Activated CD8-positive, alpha-beta memory T cell treated with anti-CD3 and anti-CD28 coated beads, Interleukin-2, amount 50 U/mL, for 48 hours (primary cell): ENCODE results near the gene HPCAL4.

Experiments
- DNase-seq: peaks from one replicate; pipeline ENCODE4 v3.0.0-alpha.2; 2020

The HPCAL4 gene

DNA sequence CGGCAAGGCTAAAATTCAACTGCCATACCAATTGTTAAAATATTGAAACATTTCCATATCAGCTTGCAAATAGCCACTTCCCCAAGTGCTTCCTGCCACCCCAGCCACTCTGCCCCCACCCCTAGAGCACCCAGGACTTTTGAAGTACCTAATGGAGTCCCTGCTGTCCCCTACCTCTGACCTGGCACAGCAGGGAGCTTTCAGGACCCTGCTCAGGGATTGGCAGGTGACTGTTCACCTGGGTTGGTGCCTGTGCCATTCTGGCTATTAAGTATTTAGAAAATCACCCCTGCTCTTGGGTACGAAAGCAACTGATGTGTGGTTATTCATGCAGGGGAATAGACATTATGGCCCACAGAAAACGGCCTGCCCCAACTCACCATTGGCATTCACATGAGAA, 9.1 kb upstream of the HPCAL4 start:
- DNase-seq, result peak; percentile 6

DNA sequence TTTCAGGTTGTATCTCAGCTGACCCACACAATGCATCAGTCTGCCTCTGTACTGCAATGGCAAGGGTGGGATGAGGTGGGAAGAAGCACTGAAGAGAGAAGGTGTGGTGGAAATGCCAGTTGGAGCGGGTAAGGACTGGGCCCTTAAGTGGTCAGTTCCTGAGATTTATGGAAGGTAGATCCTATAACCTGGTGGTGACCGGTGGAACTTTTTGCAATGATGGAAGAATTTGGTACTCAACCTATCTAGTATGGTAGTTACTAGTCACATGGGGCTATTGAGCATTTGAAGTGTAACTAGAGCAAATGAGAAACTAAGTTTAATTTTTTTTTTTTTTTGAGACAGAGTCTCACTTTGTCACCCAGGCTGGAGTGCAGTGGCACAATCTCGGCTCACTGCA, 8.2 kb upstream of the HPCAL4 start:
- DNase-seq, result no peak

DNA sequence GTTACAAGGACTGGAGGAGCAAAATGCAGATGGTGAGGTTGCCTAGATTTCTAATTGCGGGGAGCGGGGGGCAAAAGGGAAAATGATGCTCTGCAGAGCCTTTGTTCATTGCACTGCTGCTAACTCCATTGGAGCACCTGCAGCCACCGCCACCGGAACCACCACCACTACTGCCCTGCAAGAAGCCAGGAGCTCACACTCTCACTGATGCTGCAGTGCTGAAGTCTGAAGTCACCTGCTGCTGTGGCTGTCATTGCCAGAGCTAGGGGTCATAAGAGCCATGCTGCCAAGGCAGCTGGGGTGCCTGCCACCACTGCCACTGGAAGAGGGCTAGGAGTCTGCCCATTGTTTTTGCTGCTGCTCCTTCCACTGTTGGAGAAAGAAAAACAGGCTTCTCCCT, 7.3 kb upstream of the HPCAL4 start:
- DNase-seq, result peak; percentile 41

DNA sequence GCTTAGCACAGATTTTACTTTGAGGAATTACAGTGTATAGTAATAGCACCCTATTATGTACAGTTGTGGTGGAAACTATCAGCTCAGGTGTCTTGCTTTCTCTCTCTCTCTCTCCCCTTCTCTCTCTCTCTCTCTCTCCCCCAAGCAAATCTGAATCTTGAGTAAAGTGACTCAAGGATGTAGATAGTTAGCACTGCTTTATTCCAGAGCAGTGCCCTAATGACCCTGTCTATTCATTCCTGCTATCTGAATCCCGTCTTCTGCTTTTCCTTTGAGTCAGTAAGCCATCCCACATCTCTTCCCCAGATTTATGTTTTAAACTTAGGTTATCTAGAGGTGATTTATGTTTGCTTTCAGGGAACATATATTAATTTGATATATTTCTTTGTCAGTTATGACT, 5.2 kb upstream of the HPCAL4 start:
- DNase-seq, result no peak

DNA sequence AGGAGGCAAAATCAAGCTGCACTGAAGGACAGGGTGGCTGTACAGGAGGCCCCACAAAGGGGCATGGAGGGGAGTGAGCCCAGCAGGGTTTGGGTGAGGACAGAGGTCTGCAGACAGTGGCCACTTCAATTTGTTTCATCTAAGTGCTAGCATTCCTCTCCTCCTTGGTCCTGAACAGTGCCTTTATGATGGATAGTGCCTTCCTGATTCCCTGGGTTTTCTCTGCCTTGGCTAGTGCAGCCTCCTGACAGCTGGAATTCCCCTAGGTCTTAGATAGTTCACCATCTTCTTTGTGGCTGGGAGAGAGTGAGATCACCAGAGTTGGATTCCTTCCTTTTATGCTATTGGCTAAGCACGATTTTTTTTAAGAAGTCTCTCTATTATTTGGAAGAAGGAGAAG, 3.8 kb upstream of the HPCAL4 start:
- no peak for DNase-seq

DNA sequence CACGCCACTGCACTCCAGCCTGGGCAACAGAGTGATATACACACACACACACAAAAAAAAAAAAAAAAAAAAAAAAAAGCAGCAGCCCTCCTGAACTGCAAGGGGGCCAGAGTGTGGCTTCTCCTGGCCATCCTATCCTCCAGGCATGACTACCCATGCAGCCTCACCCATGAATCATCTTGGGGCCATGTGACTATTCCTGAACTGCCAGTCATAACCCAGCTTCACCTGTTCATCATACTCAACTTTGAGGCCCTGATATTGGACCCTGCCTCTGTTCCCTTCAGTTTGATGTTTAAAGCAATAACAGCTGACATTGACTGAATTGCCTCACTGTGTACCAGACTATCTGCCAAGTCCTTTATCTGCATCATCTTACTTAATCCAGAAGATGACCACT, 2.8 kb upstream of the HPCAL4 start:
- DNase-seq, result no peak

DNA sequence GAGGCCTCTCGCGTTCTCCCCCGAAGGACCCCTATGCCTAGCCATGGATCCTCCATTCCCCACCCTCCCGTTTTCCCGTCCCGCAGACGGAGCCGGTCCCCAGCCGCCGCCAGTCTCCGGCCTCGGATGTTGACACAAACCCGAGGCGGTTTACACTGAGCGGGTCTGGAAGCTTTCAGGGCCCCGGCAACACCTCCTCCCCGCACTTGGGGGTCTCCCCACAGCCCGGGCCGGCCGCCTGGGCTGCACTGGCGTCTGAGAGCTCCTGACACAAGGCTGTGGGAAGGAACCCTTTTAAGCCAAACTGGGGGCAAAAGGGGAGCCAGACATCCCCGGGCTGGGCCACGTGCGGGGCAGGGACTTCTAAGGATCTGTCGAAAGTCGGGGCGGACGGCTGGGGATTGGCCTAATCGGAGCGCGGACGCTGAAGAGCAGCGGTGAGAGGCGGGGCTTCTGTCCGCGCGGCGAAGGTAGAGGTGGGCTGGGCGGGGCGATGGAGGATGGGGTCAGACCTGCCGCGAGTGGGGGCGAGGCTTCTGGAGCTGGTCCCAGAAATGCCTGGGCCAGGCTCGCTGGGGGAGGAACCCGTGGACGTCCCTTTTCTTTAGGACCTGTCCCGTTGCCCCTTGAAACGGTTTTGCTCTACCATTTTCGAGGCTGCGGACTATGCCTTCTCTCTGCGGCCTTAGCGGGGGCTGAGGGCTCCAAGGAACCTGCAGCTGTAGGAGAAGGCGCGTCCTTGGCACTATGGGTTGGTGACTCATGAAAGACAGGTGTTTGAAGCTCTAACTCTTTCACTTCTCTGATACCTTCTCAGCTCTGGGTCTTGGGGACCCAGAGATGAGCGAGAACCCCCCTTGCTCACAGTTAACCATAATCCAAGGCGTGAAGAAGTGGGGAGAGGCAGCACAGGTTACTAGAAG, 1.2 kb upstream of the HPCAL4 start:
- DNase-seq, result peak; percentile 63

DNA sequence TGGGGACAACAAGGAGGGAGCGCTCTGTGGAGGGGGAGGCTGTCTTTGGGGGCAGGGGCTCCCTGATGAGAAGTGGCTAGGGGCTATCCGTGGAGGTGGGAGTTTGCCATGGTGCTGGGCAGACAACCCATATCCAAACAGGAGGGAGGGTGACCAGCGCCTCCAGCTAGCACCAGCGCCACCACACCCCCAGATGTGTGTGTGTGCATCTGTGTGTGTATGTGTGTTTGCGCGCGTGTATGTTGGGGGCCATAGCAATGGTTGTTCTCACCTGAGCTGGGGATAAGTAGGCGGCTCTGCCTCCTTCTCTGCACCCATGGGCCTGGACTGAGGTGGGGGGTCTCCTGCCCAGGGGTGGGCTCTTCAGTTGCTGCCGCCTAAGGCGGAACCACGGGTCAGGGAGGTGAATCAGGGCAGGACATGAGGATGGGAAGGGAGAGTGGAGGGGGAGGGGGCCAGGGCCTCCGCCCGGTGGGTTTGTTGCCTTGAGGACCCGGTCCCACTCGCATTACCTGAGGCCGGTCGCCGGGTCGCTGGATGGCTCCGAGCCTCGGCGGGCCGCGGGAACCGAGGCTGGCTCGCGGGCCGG, 345 bp downstream of the HPCAL4 start:
- DNase-seq, result no peak

DNA sequence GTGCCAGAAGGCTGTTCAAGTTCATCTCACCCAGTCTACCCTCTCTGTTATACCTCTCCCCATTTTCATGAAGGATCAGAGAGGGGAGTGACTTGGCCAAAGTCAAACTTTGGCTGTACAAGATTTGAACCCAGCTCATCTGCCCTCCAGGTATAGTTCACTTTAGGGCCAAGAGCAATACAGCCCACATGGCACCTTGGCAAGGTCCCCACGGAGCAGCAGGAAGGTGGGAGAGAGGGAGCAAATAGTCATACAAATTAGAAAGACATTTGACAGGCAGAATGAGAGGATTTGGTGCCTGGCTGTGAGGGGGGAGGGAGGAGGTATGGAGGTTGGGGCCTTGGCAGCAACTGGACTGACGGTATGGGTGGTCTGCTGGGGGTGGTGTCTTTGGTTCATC, 1.0 kb downstream of the HPCAL4 start:
- no peak for DNase-seq

DNA sequence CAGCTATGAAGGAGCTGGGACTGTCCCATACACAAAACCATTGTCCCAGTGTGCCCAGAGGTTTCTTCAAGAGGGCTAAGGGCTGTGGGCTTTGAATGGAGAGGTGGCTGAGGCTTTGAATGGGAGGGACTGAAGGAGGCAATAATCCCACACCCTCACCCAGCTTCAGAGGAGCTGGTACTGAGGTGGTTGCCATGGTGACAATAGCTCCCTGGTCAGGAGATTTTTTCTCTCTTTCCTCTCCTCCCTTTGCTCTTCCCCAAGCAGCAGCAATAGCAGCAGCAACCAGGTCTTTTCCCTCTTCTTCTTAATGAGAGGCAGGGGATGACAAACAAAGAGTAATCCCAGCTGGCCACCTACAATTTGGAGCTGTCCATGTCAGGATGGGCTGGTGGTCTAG, 1.6 kb downstream of the HPCAL4 start:
- DNase-seq, result no peak

DNA sequence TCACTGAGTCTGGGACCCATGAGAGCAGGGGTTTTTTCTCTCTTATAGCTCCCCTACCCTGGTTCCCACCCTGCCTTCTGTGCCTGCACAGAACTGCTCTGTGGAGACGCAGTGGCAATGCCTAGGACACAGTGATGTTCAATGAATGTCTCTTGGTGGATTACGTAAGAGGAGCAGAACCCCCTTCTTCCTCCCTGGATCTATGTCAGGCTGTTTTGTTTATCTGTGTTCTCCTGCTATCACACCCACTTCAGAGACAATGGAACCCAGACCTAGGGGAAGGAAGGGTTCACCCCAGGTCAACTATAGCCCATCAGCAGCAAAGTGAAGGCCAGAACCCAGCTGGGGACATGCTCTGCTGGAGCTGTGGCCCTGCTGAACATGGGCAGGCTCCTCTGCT, 2.0 kb downstream of the HPCAL4 start:
- no peak for DNase-seq

DNA sequence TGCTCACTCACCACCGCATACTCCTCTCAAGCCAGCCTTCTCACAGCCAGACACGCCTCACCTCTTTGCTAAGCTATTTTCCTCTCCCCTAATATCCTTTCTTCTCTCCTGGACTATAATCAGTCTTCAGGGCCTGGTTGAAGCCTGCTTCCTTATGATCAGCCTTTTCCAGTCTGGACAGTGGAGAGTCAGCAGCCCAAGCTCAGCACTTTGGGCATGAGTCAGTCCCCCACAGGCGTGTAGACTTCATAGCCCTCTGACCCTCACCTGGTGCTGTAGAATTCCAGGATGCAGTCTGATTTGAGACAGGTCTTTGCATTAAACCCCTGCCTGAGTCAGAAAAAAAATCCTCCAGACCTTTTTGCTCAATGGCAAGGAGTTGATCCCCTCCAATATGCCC, 2.5 kb downstream of the HPCAL4 start:
- no peak for DNase-seq

DNA sequence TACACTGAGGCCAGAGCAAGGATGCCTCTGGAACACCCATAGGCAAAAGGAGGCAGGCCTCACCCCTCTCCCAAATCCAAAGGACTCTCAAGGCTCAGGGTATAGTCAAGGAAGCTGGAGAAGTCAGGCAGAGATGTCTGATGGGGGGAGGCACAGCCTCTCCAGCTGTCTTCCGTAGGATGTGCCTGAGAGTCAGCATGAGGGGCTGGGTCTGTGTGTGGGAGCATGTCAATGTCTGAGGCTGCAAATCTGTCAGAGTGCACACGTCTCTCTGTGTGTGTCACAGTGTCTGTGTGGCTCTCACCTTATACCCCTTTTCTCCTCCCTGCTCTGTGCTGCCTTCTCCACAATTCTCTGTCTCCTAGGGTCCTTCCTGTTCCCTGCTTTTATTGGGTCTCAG, 4.0 kb downstream of the HPCAL4 start:
- no peak for DNase-seq

DNA sequence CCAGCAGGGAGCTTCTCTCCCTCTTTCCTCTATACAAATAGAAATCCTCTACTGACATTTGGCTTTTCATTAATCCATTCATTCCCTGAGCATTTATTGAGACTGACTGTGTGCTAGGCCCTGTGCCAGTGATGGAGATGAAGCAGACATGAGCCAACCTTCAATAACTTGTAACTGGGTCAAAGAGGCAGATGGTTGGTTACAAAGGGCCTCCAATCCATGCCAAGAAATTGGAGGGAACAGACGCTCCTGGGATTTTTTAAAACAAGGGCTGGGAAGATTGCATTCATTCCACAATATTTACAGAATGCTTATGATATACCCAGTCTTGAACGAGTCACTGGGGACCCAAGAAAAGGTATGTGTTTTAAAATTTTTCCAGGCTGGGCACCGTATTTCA, 6.2 kb downstream of the HPCAL4 start:
- no peak for DNase-seq

DNA sequence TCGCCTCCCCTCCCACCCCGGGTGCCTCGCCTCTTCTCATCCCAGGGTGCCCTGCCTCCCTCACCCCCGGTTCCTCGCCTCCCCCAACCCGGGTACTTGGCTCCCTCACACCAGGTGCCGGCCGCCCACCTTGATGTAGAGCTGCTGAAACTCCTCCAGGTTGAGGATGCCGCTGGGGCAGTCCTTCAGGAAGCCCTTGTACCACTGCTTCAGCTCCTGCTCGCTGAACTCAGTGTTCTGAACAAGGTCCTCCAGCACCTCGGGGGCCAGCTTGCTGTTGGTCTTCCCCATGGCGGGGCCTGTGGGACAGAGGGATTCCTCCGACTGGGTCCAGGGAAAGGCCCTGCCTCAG, 6.9 kb downstream of the HPCAL4 start:
- no peak for DNase-seq

DNA sequence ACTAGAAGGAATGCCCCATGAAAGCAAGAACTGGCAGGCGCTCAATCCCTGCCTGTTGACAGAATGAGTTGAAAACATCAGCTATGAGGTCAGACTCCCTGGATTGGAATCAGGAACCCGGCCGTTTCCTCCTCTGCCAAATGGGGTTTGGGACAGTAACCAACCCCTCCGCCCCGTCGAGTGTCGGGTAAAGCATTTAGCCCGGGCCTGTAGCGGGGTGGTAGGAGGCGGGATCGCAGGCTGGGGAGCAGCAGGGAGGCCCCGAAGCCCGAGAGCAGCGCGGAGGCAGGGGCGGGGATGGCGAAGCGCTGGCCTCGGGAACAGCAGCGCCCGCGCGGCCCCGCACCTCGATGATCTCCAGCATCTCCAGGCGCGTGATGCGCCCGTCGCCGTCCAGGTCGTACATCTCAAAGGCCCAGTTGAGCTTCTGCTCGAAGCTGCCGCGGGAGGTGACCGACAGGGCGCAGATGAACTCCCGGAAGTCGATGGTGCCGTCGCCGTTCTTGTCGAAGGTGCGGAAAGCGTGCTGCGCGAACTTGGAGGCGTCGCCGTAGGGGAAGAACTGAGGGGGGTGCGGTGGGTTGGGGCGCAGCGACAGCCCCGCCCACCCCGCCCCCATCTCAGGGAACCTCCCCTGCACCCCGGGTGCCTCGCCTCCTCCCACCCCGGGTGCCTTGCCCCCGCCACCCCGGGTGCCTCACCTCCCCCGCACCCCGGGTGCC, 7.5 kb downstream of the HPCAL4 start:
- no peak for DNase-seq

DNA sequence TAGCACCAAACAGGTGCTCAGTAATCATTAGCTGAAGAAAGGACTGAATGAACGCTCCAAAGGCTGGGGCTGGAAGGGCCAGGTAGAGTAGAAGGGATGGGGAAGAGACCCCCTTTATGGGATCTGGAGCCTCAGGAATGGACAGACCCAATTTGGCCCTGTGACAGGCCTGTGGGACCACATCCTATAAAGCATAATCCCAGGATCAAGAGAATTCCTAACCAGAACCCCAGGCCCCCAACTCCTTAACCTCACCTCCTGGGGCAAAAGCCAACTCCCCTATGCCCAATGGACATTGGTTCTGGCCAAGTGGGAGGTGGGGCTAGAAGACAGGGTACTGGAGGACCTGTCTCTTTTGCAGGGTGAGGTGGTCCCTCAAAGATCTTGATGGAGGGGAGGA, 9.2 kb downstream of the HPCAL4 start:
- DNase-seq, result no peak

DNA sequence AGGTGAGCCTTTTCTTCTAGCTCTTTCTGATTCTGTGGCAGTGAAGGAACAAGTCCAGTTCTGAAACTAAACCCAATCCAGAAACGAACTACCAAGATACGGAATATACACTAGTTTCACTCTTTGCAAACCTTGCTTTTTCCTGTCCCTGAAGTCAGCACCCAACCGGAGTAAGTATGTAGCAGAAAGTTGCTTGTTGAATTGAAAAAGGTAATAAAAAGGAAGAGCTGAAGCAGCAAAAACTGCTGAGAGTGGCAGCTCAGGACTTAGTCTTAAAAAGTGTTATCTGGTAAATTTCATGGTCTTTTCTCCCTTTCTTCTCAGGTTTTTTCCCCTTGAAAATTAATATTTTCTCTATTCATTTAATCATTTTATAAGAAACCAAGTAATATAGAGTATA, 9.9 kb downstream of the HPCAL4 start:
- no peak for DNase-seq

DNA sequence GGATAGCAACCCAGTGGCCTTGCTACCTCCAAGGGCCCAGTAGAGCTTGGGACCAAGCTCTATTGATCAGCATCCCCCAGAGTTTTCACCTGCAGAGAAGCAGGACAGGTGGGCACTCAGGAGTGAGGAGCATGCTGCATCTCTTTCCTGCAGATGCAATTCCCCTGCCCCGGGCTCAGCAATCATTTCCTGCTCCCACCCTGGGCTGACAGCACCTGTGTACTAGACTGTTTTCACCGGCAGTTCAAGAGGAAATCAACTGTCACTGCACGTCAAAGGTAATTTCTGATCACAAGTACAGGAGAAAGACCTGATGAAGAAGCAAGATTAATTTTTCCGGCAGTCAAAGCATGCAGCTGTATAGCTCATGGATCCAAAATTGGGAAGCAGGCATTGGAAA, 10.5 kb downstream of the HPCAL4 start:
- no peak for DNase-seq

DNA sequence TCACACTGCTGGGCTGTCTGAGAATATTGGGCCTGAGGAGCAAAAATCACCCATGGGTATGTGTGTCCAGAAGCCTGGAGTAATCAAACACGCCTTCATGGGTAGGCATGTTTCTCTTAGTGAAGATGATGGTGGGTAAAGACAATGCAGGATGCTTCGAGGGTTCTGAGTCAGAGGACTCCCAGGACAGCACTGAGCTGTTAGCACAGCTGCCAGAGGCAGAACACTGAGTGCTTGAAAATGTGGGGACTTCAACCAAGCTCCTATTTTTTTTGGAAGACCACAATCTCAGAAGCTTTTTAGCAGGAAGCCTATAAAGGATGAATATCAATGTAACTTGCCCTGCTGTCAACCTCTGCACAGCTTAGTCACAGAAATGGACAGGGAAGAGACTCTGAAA, 11.4 kb downstream of the HPCAL4 start:
- DNase-seq, result no peak

DNA sequence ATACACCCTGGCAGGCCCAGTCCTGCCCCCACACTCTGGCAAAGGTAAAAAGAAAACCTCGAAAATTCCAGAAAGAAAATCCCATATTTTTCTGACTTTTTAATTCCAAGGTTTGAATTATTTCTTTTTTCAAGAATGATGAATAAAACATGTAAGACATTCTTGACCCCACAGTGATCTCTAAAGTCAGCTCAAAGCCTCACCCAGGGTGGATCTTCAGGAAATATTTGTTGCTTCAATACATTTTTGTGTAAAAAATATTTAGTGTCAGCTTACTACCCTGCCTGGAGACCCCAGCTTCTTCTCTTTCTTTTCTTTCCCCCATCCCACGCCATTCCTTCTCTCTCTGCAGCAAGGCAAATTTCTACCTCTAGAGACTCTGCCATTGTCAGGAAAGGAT, 12.3 kb downstream of the HPCAL4 start:
- DNase-seq, result no peak

DNA sequence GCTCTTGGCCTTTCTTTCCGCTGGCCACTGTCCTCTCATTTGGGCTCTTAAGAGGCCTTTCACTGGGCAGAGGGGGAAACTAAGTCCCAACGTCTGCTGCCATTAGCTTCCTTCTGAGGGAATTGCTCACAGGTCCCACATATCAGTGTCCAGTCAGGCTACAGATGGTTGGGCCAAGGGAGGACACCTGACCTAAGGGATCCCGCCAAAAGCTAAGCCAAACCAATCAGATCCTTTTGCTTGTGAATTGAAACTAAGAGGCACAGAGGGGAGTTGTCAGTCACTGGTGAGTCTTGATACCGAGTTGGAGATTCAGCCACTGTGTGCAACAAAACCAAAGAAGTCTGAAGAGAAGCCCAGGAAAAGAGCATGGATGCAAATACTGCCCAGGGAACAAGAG, 13.6 kb downstream of the HPCAL4 start:
- DNase-seq, result no peak

DNA sequence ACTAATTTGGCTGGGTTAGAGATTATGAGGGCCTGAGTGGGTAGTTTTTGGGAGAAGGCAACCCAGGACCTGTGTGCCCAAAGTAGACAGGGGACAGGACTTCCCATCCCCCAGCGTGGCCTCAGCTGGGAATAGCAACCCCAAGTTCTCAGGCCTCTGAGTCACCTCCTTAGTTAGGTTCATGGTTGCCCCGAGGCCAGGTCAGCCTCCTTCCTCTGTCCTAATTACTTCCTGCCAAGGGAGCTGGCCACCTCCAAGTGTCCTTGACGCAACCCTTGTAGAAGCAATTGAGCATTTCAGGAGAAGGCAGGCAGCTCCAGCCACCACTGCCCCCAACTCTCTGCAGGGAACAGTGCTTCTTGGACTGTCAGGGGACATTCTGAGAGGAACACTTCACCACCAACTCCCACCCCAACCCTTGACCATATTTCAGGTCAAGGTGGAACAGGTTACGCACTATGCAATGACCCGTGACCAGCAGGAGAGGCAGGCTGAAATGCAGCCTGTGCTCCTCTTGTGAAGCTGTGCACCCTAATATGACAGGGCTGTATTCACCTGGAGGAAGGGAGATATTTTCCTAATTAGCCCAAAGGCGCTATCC, 14.2 kb downstream of the HPCAL4 start:
- DNase-seq, result no peak

DNA sequence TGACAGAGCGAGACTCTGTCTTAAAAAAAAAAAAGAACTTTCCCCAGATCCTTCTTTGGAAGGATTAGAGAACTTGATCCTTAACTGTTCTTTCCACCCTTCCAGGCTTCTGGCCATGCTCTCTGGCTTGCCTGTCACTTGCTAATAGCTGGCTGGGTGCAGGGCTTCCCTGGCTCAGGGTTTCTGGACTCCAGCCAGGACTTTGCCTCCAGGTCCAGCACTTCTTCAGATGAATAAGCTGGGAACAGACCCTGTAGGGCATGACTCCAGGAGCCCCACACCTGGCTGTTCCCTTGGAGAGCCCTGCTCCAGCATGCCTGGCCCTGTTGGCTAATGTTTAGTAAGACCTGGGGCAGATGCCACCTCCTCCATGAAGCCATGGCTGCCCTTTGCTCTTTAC, 16.0 kb downstream of the HPCAL4 start:
- DNase-seq, result no peak
